Esophagus squamous epithelium (tissue), 4 donors: ENCODE results near the gene CIPC.

ENCODE experiments used
- CTCF ChIP-seq, 6 experiments: fragments of 450-650 bp in 4 of 6; fragments of 200-600 bp in 2 of 6; sonication (generic) in 2 of 6; IDR thresholded peaks; one replicate each; pipeline ENCODE4 v1.5.1; 2016 to 2019; ENCODE audit warnings: antibody characterized with exemption in 6 of 6, mild to moderate bottlenecking in 4 of 6, moderate library complexity in 4 of 6
- POLR2A ChIP-seq, 4 donors: fragments of 450-650 bp; IDR thresholded peaks; one replicate each; pipeline ENCODE4 v1.6.1; 2017; ENCODE audit warnings: antibody characterized with exemption in 4 of 4, mild to moderate bottlenecking in 4 of 4, moderate library complexity in 3 of 4

GRCh38 chr14:77158175-77158881 is 60.3 kb downstream of the CIPC start:
- TF ChIP-seq CTCF (IDR thresholded peaks at IDR 0.05) (no peak), POLR2A (IDR thresholded peaks at IDR 0.05) (no peak)
